ENCODE data around the gene G0S2. TPM values are rescaled to one million over a fixed set of nuclear protein-coding genes. Genes with fewer than 3 reads are reported as not detected.

The G0S2 gene
- total and polyA plus RNA-seq, 9 of the 15 experiments (the other 6 are each of a cell fraction or from before 2014, with no cell fraction given) = 0.18 to 65.6 (median 11.4) TPM

DNA sequence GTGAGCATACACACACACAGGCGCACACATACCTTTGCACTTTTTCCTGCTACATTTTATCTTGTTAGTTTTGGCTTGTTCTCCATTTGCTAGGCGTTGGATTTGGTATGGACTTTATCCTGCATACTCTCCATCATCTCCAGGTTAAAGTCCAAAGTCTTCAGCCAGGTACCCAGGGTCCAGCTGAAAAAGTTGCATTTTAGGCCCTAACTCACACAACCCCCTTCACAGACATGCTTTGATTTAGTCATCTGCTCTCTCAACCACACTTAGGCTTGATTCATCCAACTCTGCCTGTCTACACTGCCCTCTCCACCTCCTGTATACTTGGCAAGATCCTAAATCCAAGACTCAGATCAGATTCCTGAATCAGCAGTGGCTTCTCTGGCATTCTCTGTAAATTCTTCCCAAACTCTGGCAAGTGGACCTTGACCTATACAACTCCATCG is 12.3 kb upstream of the G0S2 start:
- Histone ChIP-seq H4K20me1 (replicated peaks; ENCODE audit: control insufficient read depth, insufficient read depth, low read length) (no peaks in the 10 kb centered on the region), H3K4me3 (no peak overlapping the region), H3K9me1 (ENCODE audit: control insufficient read depth, insufficient read depth, low read length) (no peaks in the 10 kb centered on the region), H3K27me3 (ENCODE audit: control insufficient read depth in 2 of 2, insufficient read depth in 2 of 2, low read length in 2 of 2) (no peaks in the 10 kb centered on the region; a peak in 1 of 5 replicates), H3K9ac (ENCODE audit: insufficient read depth in 1 of 2, low read depth in 2 of 2, low read length in 2 of 2) (no peak overlapping the region), H3K9me3 (replicated peaks; ENCODE audit: control insufficient read depth, insufficient read depth, low read depth, low read length) (no peaks in the 10 kb centered on the region), H3K79me2 (ENCODE audit: control insufficient read depth, insufficient read depth, low read length) (no peaks in the 10 kb centered on the region), H3K4me2 (ENCODE audit: insufficient read depth, low read length) (no peak overlapping the region), H3K36me3 (ENCODE audit: control insufficient read depth, insufficient read depth, low read length) (no peaks in the 10 kb centered on the region), H3K27ac (ENCODE audit: extremely low read depth, low read depth, low read length) (no peak overlapping the region), H2AFZ (ENCODE audit: low read depth, low read length) (no peak overlapping the region), H3K4me1 (replicated peaks in 1 of 2; ENCODE audit: control insufficient read depth in 2 of 2, insufficient read depth in 2 of 2, low read length in 2 of 2) (peaks cover 0 to 9% of the 10 kb centered on the region in 2 experiments; a peak in 2 of 5 replicates)
- CTCF ChIA-PET (ENCODE audit: low intra/inter-chr PET ratio) = no interaction called here
- POLR2A ChIA-PET = interaction anchor here (0.7 to 2.3 kb wide), 2 partner anchors 10 to 12 kb away, joined by 3 to 9 read pairs; partner anchors contain the start of genes G0S2 and LAMB3
- in situ Hi-C loops (cut with MboI) = no loop called here
- DNase-seq (ENCODE audit: extremely low read depth in 1 of 4, low spot score in 3 of 4) = no peak
- TF ChIP-seq CCAR2 (IDR thresholded peaks at IDR 0.05; ENCODE audit: low read depth, low read length) = no peak
- TF ChIP-seq ZSCAN32 (CRISPR knock-in tag; IDR thresholded peaks at IDR 0.05) = no peak
- no peak for TF ChIP-seq SNRNP70 (optimal IDR thresholded peaks at IDR 0.05; ENCODE audit: low read depth, low read length)
- TF ChIP-seq E2F6 (IDR thresholded peaks at IDR 0.05; ENCODE audit: borderline replicate concordance in 1 of 2, extremely low read depth in 1 of 2, insufficient read depth in 1 of 2, insufficient read length in 1 of 2, low read depth in 1 of 2, low read length in 1 of 2, poor library complexity in 1 of 2, severe bottlenecking in 1 of 2) = no peak
- TF ChIP-seq PRPF4 (IDR thresholded peaks at IDR 0.05; ENCODE audit: insufficient read depth, low read depth, low read length, poor library complexity, severe bottlenecking) = no peak
- TF ChIP-seq GATAD2B (IDR thresholded peaks at IDR 0.05; ENCODE audit: borderline replicate concordance) = no peak
- no peak for TF ChIP-seq ZNF444 (CRISPR knock-in tag; IDR thresholded peaks at IDR 0.05)
- no peak for TF ChIP-seq TCF7 (IDR thresholded peaks at IDR 0.05; ENCODE audit: borderline replicate concordance)
- no peak for TF ChIP-seq CBX5 (IDR thresholded peaks at IDR 0.05; ENCODE audit: borderline replicate concordance, low read depth)
- no peak for TF ChIP-seq SMAD1 (IDR thresholded peaks at IDR 0.05; ENCODE audit: low read depth, low read length, partially characterized antibody)
- TF ChIP-seq, protein P1, sequence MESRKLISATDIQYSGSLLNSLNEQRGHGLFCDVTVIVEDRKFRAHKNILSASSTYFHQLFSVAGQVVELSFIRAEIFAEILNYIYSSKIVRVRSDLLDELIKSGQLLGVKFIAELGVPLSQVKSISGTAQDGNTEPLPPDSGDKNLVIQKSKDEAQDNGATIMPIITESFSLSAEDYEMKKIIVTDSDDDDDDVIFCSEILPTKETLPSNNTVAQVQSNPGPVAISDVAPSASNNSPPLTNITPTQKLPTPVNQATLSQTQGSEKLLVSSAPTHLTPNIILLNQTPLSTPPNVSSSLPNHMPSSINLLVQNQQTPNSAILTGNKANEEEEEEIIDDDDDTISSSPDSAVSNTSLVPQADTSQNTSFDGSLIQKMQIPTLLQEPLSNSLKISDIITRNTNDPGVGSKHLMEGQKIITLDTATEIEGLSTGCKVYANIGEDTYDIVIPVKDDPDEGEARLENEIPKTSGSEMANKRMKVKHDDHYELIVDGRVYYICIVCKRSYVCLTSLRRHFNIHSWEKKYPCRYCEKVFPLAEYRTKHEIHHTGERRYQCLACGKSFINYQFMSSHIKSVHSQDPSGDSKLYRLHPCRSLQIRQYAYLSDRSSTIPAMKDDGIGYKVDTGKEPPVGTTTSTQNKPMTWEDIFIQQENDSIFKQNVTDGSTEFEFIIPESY (CRISPR knock-in tag; IDR thresholded peaks at IDR 0.05) = no peak
- TF ChIP-seq ETV6 (IDR thresholded peaks at IDR 0.05; ENCODE audit: borderline replicate concordance in 1 of 2, low read depth in 2 of 2, low read length in 1 of 2) = no peak
- TF ChIP-seq ETV6 (CRISPR knock-in tag; IDR thresholded peaks at IDR 0.05; ENCODE audit: borderline replicate concordance) = no peak
- no peak for TF ChIP-seq ZNF780A (CRISPR knock-in tag; IDR thresholded peaks at IDR 0.05)
- TF ChIP-seq, protein P2, sequence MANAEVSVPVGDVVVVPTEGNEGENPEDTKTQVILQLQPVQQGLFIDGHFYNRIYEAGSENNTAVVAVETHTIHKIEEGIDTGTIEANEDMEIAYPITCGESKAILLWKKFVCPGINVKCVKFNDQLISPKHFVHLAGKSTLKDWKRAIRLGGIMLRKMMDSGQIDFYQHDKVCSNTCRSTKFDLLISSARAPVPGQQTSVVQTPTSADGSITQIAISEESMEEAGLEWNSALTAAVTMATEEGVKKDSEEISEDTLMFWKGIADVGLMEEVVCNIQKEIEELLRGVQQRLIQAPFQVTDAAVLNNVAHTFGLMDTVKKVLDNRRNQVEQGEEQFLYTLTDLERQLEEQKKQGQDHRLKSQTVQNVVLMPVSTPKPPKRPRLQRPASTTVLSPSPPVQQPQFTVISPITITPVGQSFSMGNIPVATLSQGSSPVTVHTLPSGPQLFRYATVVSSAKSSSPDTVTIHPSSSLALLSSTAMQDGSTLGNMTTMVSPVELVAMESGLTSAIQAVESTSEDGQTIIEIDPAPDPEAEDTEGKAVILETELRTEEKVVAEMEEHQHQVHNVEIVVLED (CRISPR knock-in tag; IDR thresholded peaks at IDR 0.05) = no peak
- no peak for FAIRE-seq
- WGBS (ENCODE audit: insufficient coverage, low coverage, missing lambda C conversion rate) = 46% methylated on average over 3 of the region's 3 CpGs
- BruUV-seq (replicated peaks) = no TSS peak
- intact Hi-C loops (cut with micrococcal nuclease) = no loop called here
- ATAC-seq = no peak

Measured in K562 (cell line).